CD4-positive, alpha-beta T cell (primary cell): Measurements from ENCODE around the gene ACVR1C. TPM values are rescaled to one million over a fixed set of nuclear protein-coding genes. Genes with fewer than 3 reads are reported as not detected.
"Not testable (repeated sequence)": the region's sequence is repeated elsewhere in the genome, so short reads cannot be mapped to it uniquely, and the experiment has no call there.

Experiments used
- ATAC-seq: fragments of 200-7000 bp; cut with Tn5 transposase; one replicate; pipeline ENCODE4 v1.10.0; 2022; ENCODE audit warnings: mild to moderate bottlenecking; ENCODE audit not compliant: poor library complexity
- CTCF ChIA-PET: fragments of 350-600 bp; sonication (Branson Sonifier 250); formaldehyde crosslinking; loops from one replicate; lab custom pipeline; 2021; ENCODE audit warnings: antibody characterized with exemption, inconsistent platforms; lab: Charles Lee
- POLR2A ChIA-PET: fragments of 350-600 bp; sonication (Branson Sonifier 250); formaldehyde crosslinking; loops from one replicate; lab custom pipeline; 2021; ENCODE audit warnings: antibody characterized with exemption, inconsistent platforms; lab: Charles Lee
- DNase-seq, 14 experiments: peaks; one replicate each; pipeline ENCODE4 v3.0.0-alpha.2; 2013 to 2020; ENCODE audit warnings: mixed read lengths in 2 of 14
- H3K27ac ChIP-seq, 2 donors: one replicate each; pipeline versions ENCODE4 v1.5.1 to v1.7.0; 2013; ENCODE audit warnings: low read length in 2 of 2, low read depth in 1 of 2, mild to moderate bottlenecking in 1 of 2
- H3K27me3 ChIP-seq, 2 experiments: 1 replicate in 1 of 2; 2 replicates in 1 of 2; pipeline versions ENCODE4 v1.6.1 to v1.7.0; 2013; ENCODE audit warnings: low read length in 2 of 2, control low read depth in 1 of 2, mild to moderate bottlenecking in 1 of 2, moderate library complexity in 1 of 2; ENCODE audit not compliant: insufficient read depth in 2 of 2, control insufficient read depth in 1 of 2
- H3K36me3 ChIP-seq: one replicate; pipeline ENCODE4 v1.6.1; 2013; ENCODE audit warnings: low read length, control low read depth; ENCODE audit not compliant: insufficient read depth
- H3K4me1 ChIP-seq: one replicate; pipeline ENCODE4 v1.6.1; 2013; ENCODE audit warnings: low read length, control low read depth; ENCODE audit not compliant: insufficient read depth
- H3K4me3 ChIP-seq: one replicate; pipeline ENCODE4 v1.5.1; 2013; ENCODE audit warnings: mild to moderate bottlenecking, low read length, moderate library complexity
- H3K9me3 ChIP-seq, 2 experiments: 1 replicate in 1 of 2; 2 replicates in 1 of 2; pipeline versions ENCODE4 v1.6.1 to v1.7.0; 2013; ENCODE audit warnings: low read length in 2 of 2, mild to moderate bottlenecking in 2 of 2, control low read depth in 1 of 2, moderate library complexity in 1 of 2; ENCODE audit not compliant: control insufficient read depth in 1 of 2, insufficient read depth in 1 of 2
- H3K27ac Mint-ChIP-seq: one replicate; pipeline ENCODE4 v1.8.0; 2020; ENCODE audit warnings: mixed read lengths
- H3K27me3 Mint-ChIP-seq: one replicate; pipeline ENCODE4 v1.8.0; 2021; ENCODE audit warnings: mixed read lengths
- H3K36me3 Mint-ChIP-seq: one replicate; pipeline ENCODE4 v1.8.0; 2021; ENCODE audit warnings: low read depth, mixed read lengths
- H3K4me1 Mint-ChIP-seq: one replicate; pipeline ENCODE4 v1.8.0; 2021; ENCODE audit warnings: low read depth, mixed read lengths
- H3K4me3 Mint-ChIP-seq: one replicate; pipeline ENCODE4 v1.8.0; 2020; ENCODE audit warnings: mild to moderate bottlenecking, mixed read lengths
- H3K9me3 Mint-ChIP-seq: one replicate; pipeline ENCODE4 v1.8.0; 2020; ENCODE audit warnings: mixed read lengths
- CTCF ChIP-seq: fragments of 200-600 bp; IDR thresholded peaks from one replicate; pipeline ENCODE4 v1.8.0; 2022; ENCODE audit warnings: antibody characterized with exemption, mild to moderate bottlenecking
- intact Hi-C, 2 experiments: fragments of 100-400 bp; cut with DNase I in 1 of 2; cut with micrococcal nuclease in 1 of 2; formaldehyde crosslinking; loops; one replicate each; pipeline versions ENCODE4 v1.15.1 to v1.9.0; 2023 to 2025; cut with DNase I, micrococcal nuclease
- total RNA-seq, 174 experiments: library from RNA in 2 of 174; stranded (reverse) in 2 of 174; gene quantifications; one replicate each; pipeline ENCODE4 v1.2.3 and lab custom pipeline; 2021 to 2026

Gene ACVR1C
- total RNA-seq, 2 experiments from 2014 or later, result 5.2 to 6.2 TPM

DNA sequence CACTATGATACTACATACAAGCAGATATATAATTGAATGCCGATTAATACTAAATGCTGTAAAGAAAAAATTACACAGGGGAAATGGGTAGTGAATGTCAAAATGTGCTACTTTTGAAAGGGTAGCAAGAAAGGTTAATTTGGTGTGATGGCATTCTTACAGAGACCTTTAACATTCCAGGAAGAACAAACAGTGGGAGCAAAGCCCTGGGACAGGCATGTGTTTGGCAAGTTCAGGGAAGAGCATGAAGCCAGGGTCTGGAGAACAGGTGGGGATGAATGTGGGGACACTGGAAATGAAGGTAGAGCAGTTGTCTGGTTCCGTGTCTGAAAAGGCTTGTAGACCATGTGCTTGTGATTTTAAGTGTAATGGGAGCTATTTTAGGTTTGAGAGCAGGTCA is 102.6 kb downstream of the ACVR1C start:
- DNase-seq, result no peak
- POLR2A ChIA-PET, result interaction anchor here (0.6 kb wide), 1 partner anchor 33 kb away, joined by 4 read pairs; no protein-coding TSS in a partner anchor

GRCh38 chr2:157523270-157524247 is 105.1 kb downstream of the ACVR1C start:
- H3K27ac Mint-ChIP-seq, result no peak overlapping the region
- CTCF ChIA-PET, result no interaction called here
- H3K27ac ChIP-seq, result no peak overlapping the region

More for the DNA sequence above, 102.6 kb downstream of the ACVR1C start:
- H3K36me3 ChIP-seq, result no peaks in the 10 kb centered on the region
- no peak overlapping the region for H3K27ac Mint-ChIP-seq
- no peaks in the 10 kb centered on the region for H3K27me3 Mint-ChIP-seq
- no peak overlapping the region for H3K4me3 ChIP-seq
- H3K27ac ChIP-seq, result no peak overlapping the region
- no peaks in the 10 kb centered on the region for H3K9me3 ChIP-seq
- CTCF ChIA-PET, result no interaction called here
- H3K4me3 Mint-ChIP-seq, result no peak overlapping the region
- no peaks in the 10 kb centered on the region for H3K9me3 Mint-ChIP-seq
- H3K36me3 Mint-ChIP-seq, result no peaks in the 10 kb centered on the region
- H3K4me1 ChIP-seq, result no peaks in the 10 kb centered on the region
- ATAC-seq, result no peak
- TF ChIP-seq CTCF, result no peak
- H3K27me3 ChIP-seq, result no peaks in the 10 kb centered on the region
- intact Hi-C loops, result no loop called here
- H3K4me1 Mint-ChIP-seq, result no peaks in the 10 kb centered on the region

DNA sequence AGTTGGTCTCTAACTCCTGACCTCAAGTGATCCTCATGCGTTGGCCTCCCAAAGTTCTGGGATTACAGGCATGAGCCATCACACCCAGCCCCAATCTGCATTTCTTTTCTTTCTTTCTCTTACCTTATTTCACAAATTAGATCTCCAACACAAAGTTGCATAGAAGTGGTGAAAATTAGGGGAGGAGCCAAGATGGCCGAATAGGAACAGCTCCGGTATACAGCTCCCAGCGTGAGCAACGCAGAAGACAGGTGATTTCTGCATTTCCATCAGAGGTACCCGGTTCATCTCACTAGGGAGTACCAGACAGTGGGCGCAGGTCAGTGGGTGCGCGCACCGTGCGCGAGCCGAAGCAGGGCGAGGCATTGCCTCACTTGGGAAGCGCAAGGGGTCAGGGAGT is 113.7 kb downstream of the ACVR1C start:
- H3K4me1 ChIP-seq, H3K27ac ChIP-seq, H3K36me3 ChIP-seq, H3K27me3 ChIP-seq, H3K36me3 Mint-ChIP-seq, ATAC-seq, H3K27ac Mint-ChIP-seq, H3K27me3 Mint-ChIP-seq, H3K4me1 Mint-ChIP-seq, H3K9me3 Mint-ChIP-seq, POLR2A ChIA-PET, intact Hi-C loops, H3K4me3 Mint-ChIP-seq, H3K9me3 ChIP-seq, DNase-seq, H3K4me3 ChIP-seq: not testable (repeated sequence)
- CTCF ChIA-PET, result interaction anchor here (0.7 kb wide), 1 partner anchor 187 kb away, joined by 3 read pairs; no protein-coding TSS in a partner anchor

More at GRCh38 chr2:157523270-157524247, 105.1 kb downstream of the ACVR1C start:
- no peaks in the 10 kb centered on the region for H3K36me3 ChIP-seq
- POLR2A ChIA-PET, result interaction anchor here (0.7 kb wide), 1 partner anchor 36 kb away, joined by 4 read pairs; no protein-coding TSS in a partner anchor
- Mint-ChIP-seq H3K27me3 (no peaks in the 10 kb centered on the region), H3K4me3 (no peak overlapping the region), H3K36me3 (no peaks in the 10 kb centered on the region), H3K9me3 (no peaks in the 10 kb centered on the region), H3K4me1 (no peaks in the 10 kb centered on the region)
- intact Hi-C loops, result no loop called here
- DNase-seq (no peak), ATAC-seq (no peak)
- no peak overlapping the region for H3K4me3 ChIP-seq
- TF ChIP-seq CTCF, result no peak
- H3K9me3 ChIP-seq, result no peaks in the 10 kb centered on the region
- no peaks in the 10 kb centered on the region for H3K4me1 ChIP-seq
- no peaks in the 10 kb centered on the region for H3K27me3 ChIP-seq
